Ishikawa (cell line): ENCODE results near the gene DEPDC5.

Experiments
- CREB1 ChIP-seq: IDR thresholded peaks from 2 replicates; pipeline ENCODE4 v1.6.1; 2012; ENCODE audit warnings: low read depth
- EGR1 ChIP-seq: IDR thresholded peaks from 2 replicates; pipeline ENCODE4 v1.6.1; 2012
- MAX ChIP-seq: IDR thresholded peaks from 2 replicates; pipeline ENCODE4 v1.6.1; 2012
- TAF1 ChIP-seq: IDR thresholded peaks from 2 replicates; pipeline ENCODE4 v1.6.1; 2012; ENCODE audit warnings: low read depth, mild to moderate bottlenecking

DNA sequence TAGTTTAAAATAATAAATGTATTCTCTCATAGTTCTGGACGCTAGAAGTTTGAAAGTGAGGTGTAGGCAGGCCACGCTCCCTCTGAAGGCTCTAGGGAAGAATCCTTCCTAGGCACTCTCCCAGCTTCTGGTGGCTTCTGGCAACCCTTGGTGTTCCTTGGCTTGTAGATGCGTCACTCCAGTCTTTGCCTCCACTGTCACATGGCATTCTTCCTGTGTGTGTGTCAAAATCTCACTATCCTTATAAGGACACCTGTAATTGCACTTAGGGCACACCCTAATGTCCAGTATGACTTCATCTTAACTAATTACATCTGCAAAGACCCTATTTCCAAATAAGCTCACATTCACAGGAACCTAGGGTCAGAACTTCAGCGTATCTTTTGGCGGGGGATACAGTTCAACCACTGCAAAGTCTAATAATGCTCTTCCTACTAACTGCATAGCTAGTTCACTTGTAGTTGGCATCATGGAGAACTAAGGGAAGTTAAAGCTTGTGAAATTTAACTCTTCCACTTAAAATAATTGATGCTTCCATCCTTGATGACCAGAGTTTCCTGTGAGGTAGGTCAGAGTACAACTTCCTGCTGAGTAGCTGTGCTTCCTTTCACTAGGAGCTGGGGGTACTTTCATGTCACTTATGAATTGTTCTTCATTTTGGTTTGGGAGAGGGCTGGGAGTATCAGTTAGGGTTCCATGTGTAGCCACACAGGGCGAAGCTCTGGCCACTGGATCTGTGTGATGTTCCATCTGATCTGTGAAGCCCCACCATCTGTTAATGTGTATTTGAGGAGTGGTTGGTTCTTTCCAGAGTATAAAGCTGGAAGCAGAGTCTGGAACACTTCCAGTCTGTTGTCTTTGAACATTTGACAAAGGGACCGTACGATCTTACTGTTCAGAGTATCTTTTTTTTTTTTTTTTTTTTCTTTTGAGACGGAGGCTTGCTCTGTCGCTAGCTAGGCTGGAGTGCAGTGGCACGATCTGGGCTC, 201.0 kb downstream of the DEPDC5 start:
- TF ChIP-seq TAF1 (no peak), EGR1 (no peak), CREB1 (no peak), MAX (no peak)
